ENCODE measurements around the gene CRB3.

DNA sequence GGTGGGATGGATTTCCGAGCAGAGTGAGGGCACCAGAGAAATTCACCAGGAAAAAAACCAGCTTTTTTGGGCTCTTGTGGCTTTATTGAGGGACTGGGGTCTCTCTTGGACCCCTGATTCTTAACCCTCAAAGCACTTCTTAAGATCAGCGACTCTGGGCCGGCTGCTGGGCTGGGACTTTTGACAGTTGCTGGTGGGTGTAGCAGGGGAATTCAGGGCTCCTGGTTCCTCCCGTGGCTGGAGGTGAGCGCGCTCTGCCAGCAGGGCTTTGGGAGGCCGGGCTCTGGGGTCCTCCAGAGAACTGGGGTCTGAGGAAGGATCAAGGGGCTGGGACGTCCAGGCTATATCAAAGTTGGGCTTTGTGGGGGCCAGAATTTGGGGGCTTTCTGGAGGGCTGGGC is 3.3 kb downstream of the CRB3 start:
- TF ChIP-seq, protein P1, sequence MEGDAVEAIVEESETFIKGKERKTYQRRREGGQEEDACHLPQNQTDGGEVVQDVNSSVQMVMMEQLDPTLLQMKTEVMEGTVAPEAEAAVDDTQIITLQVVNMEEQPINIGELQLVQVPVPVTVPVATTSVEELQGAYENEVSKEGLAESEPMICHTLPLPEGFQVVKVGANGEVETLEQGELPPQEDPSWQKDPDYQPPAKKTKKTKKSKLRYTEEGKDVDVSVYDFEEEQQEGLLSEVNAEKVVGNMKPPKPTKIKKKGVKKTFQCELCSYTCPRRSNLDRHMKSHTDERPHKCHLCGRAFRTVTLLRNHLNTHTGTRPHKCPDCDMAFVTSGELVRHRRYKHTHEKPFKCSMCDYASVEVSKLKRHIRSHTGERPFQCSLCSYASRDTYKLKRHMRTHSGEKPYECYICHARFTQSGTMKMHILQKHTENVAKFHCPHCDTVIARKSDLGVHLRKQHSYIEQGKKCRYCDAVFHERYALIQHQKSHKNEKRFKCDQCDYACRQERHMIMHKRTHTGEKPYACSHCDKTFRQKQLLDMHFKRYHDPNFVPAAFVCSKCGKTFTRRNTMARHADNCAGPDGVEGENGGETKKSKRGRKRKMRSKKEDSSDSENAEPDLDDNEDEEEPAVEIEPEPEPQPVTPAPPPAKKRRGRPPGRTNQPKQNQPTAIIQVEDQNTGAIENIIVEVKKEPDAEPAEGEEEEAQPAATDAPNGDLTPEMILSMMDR (IDR thresholded peaks at IDR 0.05), result no peak
- no peak for TF ChIP-seq GABPB1 (CRISPR knock-in tag; IDR thresholded peaks at IDR 0.05)
